ENCODE results near the gene CAPN6. TPM values are rescaled to one million over a fixed set of nuclear protein-coding genes. Genes with fewer than 3 reads are reported as not detected.
A peak's percentile ranks its signal among the peaks of the same experiment; 100 is the strongest.

CAPN6 gene
- total and polyA plus RNA-seq, 8 donors = 0.29 to 25.4 (median 15.7) TPM

DNA sequence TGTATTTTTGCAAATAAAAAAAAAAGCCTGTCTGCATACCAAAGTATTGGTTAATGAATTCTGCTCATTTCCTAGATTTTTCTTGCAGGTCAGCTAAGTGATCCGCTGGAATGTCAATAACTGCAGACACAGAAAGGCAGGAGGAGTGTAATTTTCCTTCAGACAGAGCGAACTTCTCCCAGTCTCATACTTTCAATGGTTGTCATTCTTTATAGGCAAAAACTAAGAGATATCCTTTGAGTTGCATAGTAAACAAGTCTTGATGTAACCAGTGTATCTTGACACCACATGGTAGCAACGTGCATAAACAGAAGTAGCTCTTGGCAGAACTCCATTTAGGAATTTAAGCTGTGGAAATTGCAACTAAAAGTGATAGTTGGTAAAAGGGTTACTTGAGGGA, 8.2 kb downstream of the CAPN6 start:
- Histone ChIP-seq H3K27ac (no peak overlapping the region), H3K36me3 (no peaks in the 10 kb centered on the region), H3K27me3 (peaks cover 0 to 3% of the 10 kb centered on the region in 2 donors), H3K4me3 (no peak overlapping the region), H3K9me3 (no peaks in the 10 kb centered on the region), H3K4me1 (no peaks in the 10 kb centered on the region)
- intact Hi-C loops (cut with DNase I) = no loop called here
- no peak for DNase-seq
- no peak for ATAC-seq
- TF ChIP-seq, protein P1, sequence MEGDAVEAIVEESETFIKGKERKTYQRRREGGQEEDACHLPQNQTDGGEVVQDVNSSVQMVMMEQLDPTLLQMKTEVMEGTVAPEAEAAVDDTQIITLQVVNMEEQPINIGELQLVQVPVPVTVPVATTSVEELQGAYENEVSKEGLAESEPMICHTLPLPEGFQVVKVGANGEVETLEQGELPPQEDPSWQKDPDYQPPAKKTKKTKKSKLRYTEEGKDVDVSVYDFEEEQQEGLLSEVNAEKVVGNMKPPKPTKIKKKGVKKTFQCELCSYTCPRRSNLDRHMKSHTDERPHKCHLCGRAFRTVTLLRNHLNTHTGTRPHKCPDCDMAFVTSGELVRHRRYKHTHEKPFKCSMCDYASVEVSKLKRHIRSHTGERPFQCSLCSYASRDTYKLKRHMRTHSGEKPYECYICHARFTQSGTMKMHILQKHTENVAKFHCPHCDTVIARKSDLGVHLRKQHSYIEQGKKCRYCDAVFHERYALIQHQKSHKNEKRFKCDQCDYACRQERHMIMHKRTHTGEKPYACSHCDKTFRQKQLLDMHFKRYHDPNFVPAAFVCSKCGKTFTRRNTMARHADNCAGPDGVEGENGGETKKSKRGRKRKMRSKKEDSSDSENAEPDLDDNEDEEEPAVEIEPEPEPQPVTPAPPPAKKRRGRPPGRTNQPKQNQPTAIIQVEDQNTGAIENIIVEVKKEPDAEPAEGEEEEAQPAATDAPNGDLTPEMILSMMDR (IDR thresholded peaks at IDR 0.05) = no peak

DNA sequence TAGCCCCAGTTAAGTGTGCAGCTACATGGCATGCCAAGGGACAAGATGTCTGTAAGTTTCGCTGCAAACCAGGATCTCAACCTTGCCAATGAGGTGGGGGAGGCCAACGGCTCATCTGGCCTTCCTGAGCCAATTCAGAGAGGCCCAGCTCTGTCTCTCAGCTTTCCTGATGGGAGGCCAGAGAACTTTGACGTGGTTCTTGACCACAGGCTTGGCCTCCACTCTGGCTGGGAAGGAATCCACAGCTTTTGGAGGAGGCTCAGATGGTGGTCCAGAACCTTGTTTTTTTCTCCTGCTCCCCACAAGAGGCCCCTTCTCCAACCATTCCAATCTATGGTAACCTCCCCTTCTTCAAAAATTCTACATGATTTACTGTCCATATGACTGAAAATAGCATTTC, 9.8 kb downstream of the CAPN6 start:
- Histone ChIP-seq H3K27ac (no peak overlapping the region), H3K27me3 (peaks cover 0 to 3% of the 10 kb centered on the region in 2 donors), H3K36me3 (no peaks in the 10 kb centered on the region), H3K9me3 (no peaks in the 10 kb centered on the region), H3K4me3 (no peak overlapping the region), H3K4me1 (no peaks in the 10 kb centered on the region)
- TF ChIP-seq, protein P1 (IDR thresholded peaks at IDR 0.05) = no peak
- intact Hi-C loops (cut with DNase I) = no loop called here
- ATAC-seq (no peak), DNase-seq (no peak)

- TF ChIP-seq, protein P1 (IDR thresholded peaks at IDR 0.05) = no peak
- intact Hi-C loops (cut with DNase I) = no loop called here
- peaks cover 0 to 3% of the 10 kb centered on the region in 2 donors for H3K27me3 ChIP-seq
- no peak overlapping the region for H3K4me3 ChIP-seq
- H3K9me3 ChIP-seq = no peaks in the 10 kb centered on the region
- no peaks in the 10 kb centered on the region for H3K4me1 ChIP-seq
- ATAC-seq (no peak), DNase-seq (no peak)
- H3K27ac ChIP-seq = no peak overlapping the region
- H3K36me3 ChIP-seq = no peaks in the 10 kb centered on the region
These were observed 10.7 kb downstream of the CAPN6 start for GRCh38 chrX:111259559-111259958.

DNA sequence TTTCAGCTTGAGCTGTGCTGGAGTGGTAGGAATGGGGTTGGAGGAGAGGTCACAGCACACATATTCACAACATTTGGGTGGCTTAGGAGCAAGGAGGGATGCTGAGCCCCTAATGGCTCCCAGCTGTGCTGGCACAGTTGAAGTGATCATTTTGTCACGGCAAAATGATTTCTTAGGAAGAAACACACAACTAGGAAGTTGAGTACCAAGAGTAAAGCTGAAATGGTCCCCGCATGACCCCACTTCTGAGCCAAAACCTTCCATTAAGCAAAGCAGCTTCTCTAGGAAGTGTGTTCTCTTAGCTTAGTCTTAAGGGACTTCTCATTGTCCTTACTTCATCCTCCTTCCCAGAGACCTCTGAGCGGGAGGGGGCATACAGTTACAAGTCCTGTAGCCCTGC, 12.6 kb downstream of the CAPN6 start:
- Histone ChIP-seq H3K4me1 (no peaks in the 10 kb centered on the region), H3K27me3 (peaks cover 0 to 3% of the 10 kb centered on the region in 2 donors), H3K4me3 (no peak overlapping the region), H3K27ac (no peak overlapping the region), H3K36me3 (no peaks in the 10 kb centered on the region), H3K9me3 (no peaks in the 10 kb centered on the region)
- TF ChIP-seq, protein P1 (IDR thresholded peaks at IDR 0.05) = no peak
- intact Hi-C loops (cut with DNase I) = no loop called here
- ATAC-seq = no peak
- peak in 1 of 4 donors; percentile 9 for DNase-seq

DNA sequence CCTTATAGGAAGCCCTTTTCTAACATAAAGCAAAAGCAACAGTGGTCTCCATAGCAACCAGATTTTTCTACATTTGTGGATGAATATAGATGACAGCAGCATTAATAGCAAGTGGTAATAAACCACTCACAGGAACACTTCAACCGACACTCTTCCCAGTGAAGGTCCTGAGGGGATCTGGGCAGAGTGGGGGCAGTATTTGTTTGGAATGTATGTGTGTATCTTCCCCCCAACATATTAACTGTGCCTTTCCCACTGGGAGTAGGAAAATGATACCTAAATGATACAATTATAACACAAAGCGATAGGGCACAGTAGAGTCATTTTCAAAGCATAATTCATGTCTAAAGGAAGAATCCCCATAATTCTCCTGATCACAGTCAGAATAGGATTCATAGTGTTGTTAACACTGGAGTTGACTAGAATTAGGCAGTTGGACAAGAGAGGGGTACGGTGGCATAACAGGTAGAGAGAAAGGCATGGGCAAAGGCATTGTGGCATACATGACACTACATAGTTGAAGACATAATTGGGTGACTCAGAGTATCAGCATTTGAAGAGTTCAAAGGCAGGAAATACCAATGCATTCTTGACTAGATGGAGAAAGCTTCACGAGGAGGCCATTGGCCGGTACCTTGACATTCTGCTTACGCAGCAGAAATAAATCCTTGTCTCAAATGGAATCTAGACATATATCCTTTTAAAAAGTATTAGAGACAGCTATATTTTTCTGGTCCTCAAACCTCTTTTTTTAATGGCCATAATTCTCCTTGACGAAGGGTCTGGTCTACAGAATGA, 15.2 kb downstream of the CAPN6 start:
- H3K27me3 ChIP-seq = peaks cover 0 to 6% of the 10 kb centered on the region in 2 donors
- TF ChIP-seq, protein P1 (IDR thresholded peaks at IDR 0.05) = no peak
- no peaks in the 10 kb centered on the region for H3K9me3 ChIP-seq
- intact Hi-C loops (cut with DNase I) = no loop called here
- no peaks in the 10 kb centered on the region for H3K36me3 ChIP-seq
- no peak for DNase-seq
- H3K4me3 ChIP-seq = no peak overlapping the region
- no peak for ATAC-seq
- H3K27ac ChIP-seq = no peak overlapping the region
- H3K4me1 ChIP-seq = no peaks in the 10 kb centered on the region

Data from left lung (tissue), 10 donors.